Measurements from ENCODE around the gene ACVR1C.

The ACVR1C gene

DNA sequence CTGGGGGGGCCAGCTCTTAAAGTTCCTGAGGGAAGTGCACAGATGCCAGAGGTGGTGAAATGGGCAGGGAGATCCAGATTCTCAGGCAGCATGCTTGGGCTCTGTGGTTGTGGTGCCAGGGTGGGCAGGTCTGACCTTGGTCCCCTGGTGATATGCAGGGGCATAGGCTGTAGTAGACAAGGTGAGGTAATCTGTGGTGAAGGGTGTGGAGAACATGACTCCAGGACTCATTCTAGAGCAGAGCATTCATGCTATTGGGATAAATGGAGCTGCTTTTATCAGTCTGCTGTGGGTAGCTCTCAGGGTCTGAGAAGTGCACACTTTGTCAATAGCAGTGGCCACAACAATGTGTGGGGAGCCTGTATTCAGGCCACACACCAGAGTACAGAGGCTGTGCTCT lies 16.9 kb downstream of the ACVR1C start:
- Histone ChIP-seq H3K27ac (ENCODE audit: low read length) (no peak overlapping the region), H3K9ac (ENCODE audit: low read length) (no peak overlapping the region), H3K79me2 (ENCODE audit: low read length) (no peaks in the 10 kb centered on the region), H3K4me2 (ENCODE audit: low read length) (no peak overlapping the region), H2AFZ (ENCODE audit: low read depth, low read length) (no peak overlapping the region), H3K27me3 (ENCODE audit: low read depth, low read length) (no peaks in the 10 kb centered on the region), H3K4me1 (ENCODE audit: low read length) (no peaks in the 10 kb centered on the region), H3K36me3 (replicated peaks; ENCODE audit: low read depth, low read length) (no peaks in the 10 kb centered on the region), H3K4me3 (ENCODE audit: low read length) (no peak overlapping the region), H4K20me1 (ENCODE audit: insufficient read depth, low read length) (no peaks in the 10 kb centered on the region), H3K9me3 (ENCODE audit: insufficient read depth, low read length) (0 out of 2 replicates have a peak, but pooled peaks cover 4% of the 10 kb centered on the region)
- TF ChIP-seq, protein P1, sequence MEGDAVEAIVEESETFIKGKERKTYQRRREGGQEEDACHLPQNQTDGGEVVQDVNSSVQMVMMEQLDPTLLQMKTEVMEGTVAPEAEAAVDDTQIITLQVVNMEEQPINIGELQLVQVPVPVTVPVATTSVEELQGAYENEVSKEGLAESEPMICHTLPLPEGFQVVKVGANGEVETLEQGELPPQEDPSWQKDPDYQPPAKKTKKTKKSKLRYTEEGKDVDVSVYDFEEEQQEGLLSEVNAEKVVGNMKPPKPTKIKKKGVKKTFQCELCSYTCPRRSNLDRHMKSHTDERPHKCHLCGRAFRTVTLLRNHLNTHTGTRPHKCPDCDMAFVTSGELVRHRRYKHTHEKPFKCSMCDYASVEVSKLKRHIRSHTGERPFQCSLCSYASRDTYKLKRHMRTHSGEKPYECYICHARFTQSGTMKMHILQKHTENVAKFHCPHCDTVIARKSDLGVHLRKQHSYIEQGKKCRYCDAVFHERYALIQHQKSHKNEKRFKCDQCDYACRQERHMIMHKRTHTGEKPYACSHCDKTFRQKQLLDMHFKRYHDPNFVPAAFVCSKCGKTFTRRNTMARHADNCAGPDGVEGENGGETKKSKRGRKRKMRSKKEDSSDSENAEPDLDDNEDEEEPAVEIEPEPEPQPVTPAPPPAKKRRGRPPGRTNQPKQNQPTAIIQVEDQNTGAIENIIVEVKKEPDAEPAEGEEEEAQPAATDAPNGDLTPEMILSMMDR (IDR thresholded peaks at IDR 0.05; ENCODE audit: low read depth, low read length) = no peak
- no peak for TF ChIP-seq EZH2phosphoT487 (IDR thresholded peaks at IDR 0.05; ENCODE audit: low read depth)

DNA sequence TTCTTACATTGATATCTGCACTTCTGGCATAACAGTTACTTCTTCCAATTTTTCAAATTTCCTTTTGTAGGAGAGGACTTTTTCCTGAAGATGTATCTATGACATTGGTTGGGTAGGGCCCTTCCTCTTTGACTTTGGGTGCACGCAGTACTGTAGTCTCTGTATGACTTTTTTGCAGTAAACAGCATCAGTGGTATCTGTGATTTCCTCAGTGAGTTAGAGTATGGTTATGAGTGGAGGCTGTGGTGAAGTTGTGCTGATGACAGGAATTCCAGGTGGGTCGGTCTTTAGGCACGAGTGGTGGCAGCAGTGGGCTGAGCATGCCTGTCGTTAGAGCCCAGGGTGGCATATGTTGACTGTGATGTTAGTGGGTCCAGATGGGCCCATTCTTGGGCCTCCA lies 17.6 kb downstream of the ACVR1C start:
- no peak overlapping the region for H2AFZ ChIP-seq (ENCODE audit: low read depth, low read length)
- no peaks in the 10 kb centered on the region for H3K27me3 ChIP-seq (ENCODE audit: low read depth, low read length)
- H3K9ac ChIP-seq (ENCODE audit: low read length) = no peak overlapping the region
- H4K20me1 ChIP-seq (ENCODE audit: insufficient read depth, low read length) = no peaks in the 10 kb centered on the region
- H3K27ac ChIP-seq (ENCODE audit: low read length) = no peak overlapping the region
- H3K79me2 ChIP-seq (ENCODE audit: low read length) = no peaks in the 10 kb centered on the region
- 0 out of 2 replicates have a peak, but pooled peaks cover 4% of the 10 kb centered on the region for H3K9me3 ChIP-seq (ENCODE audit: insufficient read depth, low read length)
- no peaks in the 10 kb centered on the region for H3K4me1 ChIP-seq (ENCODE audit: low read length)
- TF ChIP-seq EZH2phosphoT487 (IDR thresholded peaks at IDR 0.05; ENCODE audit: low read depth) = no peak
- TF ChIP-seq, protein P1 (IDR thresholded peaks at IDR 0.05; ENCODE audit: low read depth, low read length) = no peak
- H3K4me2 ChIP-seq (ENCODE audit: low read length) = no peak overlapping the region
- no peak overlapping the region for H3K4me3 ChIP-seq (ENCODE audit: low read length)
- no peaks in the 10 kb centered on the region for H3K36me3 ChIP-seq (replicated peaks; ENCODE audit: low read depth, low read length)

DNA sequence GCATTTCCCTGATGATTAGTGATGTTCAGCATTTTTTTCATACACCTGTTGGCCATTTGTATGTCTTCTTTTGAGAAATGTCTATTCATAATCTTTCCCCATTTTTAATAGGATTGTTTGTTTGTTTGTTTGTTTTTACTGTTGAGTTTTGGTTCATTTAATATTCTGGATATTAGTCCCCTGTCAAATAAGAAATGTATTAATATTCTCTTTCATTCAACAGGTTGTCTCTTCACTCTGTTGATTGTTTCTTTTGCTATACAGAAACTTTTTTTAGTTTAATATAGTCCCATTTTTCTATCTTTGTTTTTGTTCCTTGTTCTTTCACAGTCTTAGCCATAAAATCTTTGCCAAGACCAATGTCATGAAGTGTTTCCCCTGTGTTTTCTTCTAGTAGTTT lies 22.1 kb downstream of the ACVR1C start:
- Histone ChIP-seq H3K36me3 (replicated peaks; ENCODE audit: low read depth, low read length) (no peaks in the 10 kb centered on the region), H3K4me3 (ENCODE audit: low read length) (no peak overlapping the region), H3K4me2 (ENCODE audit: low read length) (no peak overlapping the region), H3K9me3 (ENCODE audit: insufficient read depth, low read length) (0 out of 2 replicates have a peak, but pooled peaks cover 4% of the 10 kb centered on the region), H3K4me1 (ENCODE audit: low read length) (no peaks in the 10 kb centered on the region), H2AFZ (ENCODE audit: low read depth, low read length) (no peak overlapping the region), H3K27ac (ENCODE audit: low read length) (no peak overlapping the region), H3K79me2 (ENCODE audit: low read length) (no peaks in the 10 kb centered on the region), H4K20me1 (ENCODE audit: insufficient read depth, low read length) (no peaks in the 10 kb centered on the region), H3K9ac (ENCODE audit: low read length) (no peak overlapping the region), H3K27me3 (ENCODE audit: low read depth, low read length) (no peaks in the 10 kb centered on the region; the same call in 1 of the 2 replicates)
- TF ChIP-seq, protein P1 (IDR thresholded peaks at IDR 0.05; ENCODE audit: low read depth, low read length) = no peak
- no peak for TF ChIP-seq EZH2phosphoT487 (IDR thresholded peaks at IDR 0.05; ENCODE audit: low read depth)

DNA sequence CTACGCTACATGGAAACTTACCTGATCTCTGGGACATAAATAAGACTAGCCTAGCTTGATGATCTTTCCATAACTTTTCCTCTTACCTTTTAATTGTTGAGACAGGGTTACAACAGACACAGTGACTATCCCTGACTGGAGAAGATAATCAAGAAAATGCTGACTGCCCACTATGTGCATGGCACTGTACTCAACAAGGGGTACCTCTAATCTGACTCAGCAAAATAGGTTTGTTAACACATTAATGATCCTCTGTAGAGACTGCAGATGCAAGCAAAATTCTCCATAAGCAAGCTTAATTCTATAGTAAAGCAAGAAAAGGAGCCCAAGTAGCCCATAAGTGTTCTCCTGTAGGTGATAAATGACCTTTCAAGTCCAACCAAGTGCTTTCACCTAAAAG lies 25.5 kb downstream of the ACVR1C start:
- H3K4me2 ChIP-seq (ENCODE audit: low read length) = no peak overlapping the region
- no peak overlapping the region for H3K9ac ChIP-seq (ENCODE audit: low read length)
- H2AFZ ChIP-seq (ENCODE audit: low read depth, low read length) = no peak overlapping the region
- H3K36me3 ChIP-seq (replicated peaks; ENCODE audit: low read depth, low read length) = no peaks in the 10 kb centered on the region
- H3K9me3 ChIP-seq (ENCODE audit: insufficient read depth, low read length) = no peaks in the 10 kb centered on the region
- no peak overlapping the region for H3K27ac ChIP-seq (ENCODE audit: low read length)
- no peaks in the 10 kb centered on the region for H3K4me1 ChIP-seq (ENCODE audit: low read length)
- no peaks in the 10 kb centered on the region for H4K20me1 ChIP-seq (ENCODE audit: insufficient read depth, low read length)
- H3K4me3 ChIP-seq (ENCODE audit: low read length) = no peak overlapping the region
- TF ChIP-seq, protein P1 (IDR thresholded peaks at IDR 0.05; ENCODE audit: low read depth, low read length) = no peak
- TF ChIP-seq EZH2phosphoT487 (IDR thresholded peaks at IDR 0.05; ENCODE audit: low read depth) = no peak
- no peaks in the 10 kb centered on the region for H3K79me2 ChIP-seq (ENCODE audit: low read length)
- no peaks in the 10 kb centered on the region; the same call in 1 of the 2 replicates for H3K27me3 ChIP-seq (ENCODE audit: low read depth, low read length)
